WI38 (cell line): ENCODE data around the gene MEGF9.

Experiments
- H3K4me3 ChIP-seq: 2 replicates; pipeline ENCODE4 v1.5.1; 2011; ENCODE audit warnings: low read depth, mild to moderate bottlenecking, control low read depth, low read length
- CTCF ChIP-seq: IDR thresholded peaks from 2 replicates; pipeline ENCODE4 v1.5.1; 2012; ENCODE audit warnings: low read depth, mild to moderate bottlenecking, control low read depth, low read length

Gene MEGF9

GRCh38 chr9:120677965-120678364 is 36.3 kb downstream of the MEGF9 start:
- no peak overlapping the region for H3K4me3 ChIP-seq
- TF ChIP-seq CTCF, result no peak

- no peak for TF ChIP-seq CTCF
Measured at GRCh38 chr9:120676767-120677402, 37.4 kb downstream of the MEGF9 start.

GRCh38 chr9:120668399-120668798 is 45.9 kb downstream of the MEGF9 start:
- H3K4me3 ChIP-seq, result no peak overlapping the region
- TF ChIP-seq CTCF, result no peak

More at GRCh38 chr9:120676767-120677402, 37.4 kb downstream of the MEGF9 start:
- H3K4me3 ChIP-seq, result no peak overlapping the region

GRCh38 chr9:120663950-120664349 is 50.3 kb downstream of the MEGF9 start:
- no peak overlapping the region for H3K4me3 ChIP-seq
- no peak for TF ChIP-seq CTCF

GRCh38 chr9:120663380-120663779 is 50.9 kb downstream of the MEGF9 start:
- TF ChIP-seq CTCF, result no peak
- H3K4me3 ChIP-seq, result no peak overlapping the region

- no peak overlapping the region for H3K4me3 ChIP-seq
- TF ChIP-seq CTCF, result no peak
Measured at GRCh38 chr9:120662513-120662912, 51.8 kb downstream of the MEGF9 start.

- no peak overlapping the region for H3K4me3 ChIP-seq
- no peak for TF ChIP-seq CTCF
Measured at GRCh38 chr9:120659676-120660075, 54.6 kb downstream of the MEGF9 start.
